GM21619 (cell line): ENCODE results near the gene CDH22.

Source experiments
- ATAC-seq: cut with Tn5 transposase; IDR thresholded peaks from one replicate; pipeline ENCODE4 v1.9.1; 2021; ENCODE audit not compliant: unreplicated experiment

Gene CDH22

GRCh38 chr20:46217583-46217982 lies 90.7 kb downstream of the CDH22 start:
- no peak for ATAC-seq

- no peak for ATAC-seq
These were observed 91.4 kb downstream of the CDH22 start for GRCh38 chr20:46216770-46217464.

DNA sequence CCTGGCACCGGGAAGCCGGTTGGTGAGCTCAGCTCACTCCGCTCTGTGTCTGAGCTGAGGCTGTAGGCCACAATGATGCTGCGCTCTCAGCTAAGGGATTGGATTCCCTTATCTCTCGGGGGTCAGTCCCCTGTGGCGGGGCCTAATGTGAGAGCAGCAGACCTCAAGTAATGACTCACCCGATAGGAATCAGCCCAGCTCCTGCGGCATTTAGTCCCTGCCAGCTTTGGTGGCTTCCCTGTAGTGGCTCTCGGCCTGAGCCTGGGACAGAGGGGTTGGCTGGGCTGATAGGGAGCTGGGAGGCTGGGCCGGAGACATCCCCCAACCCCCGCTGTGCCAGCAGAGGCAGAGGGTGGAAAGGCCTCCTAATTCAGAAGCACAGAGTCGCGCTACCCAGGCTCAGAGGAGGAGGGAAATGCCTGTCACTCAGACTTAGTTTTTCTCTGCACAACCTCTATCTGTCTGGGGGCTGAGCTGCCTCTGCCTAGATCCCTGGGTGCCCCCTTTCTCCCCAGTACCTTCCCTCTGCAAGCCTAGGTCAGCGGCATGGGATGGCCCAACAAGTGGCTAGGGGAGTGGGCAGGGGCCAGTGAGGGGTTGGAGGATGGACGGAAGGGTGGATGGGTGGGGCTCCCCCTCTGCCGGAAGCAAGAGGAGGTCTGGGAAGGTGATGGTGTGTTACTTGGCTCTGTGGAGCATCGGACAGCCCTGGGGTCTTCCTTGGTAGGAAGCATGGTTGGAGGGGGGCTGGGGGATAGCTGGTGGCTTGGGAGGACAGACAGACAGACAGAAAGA lies 92.2 kb downstream of the CDH22 start:
- no peak for ATAC-seq

- ATAC-seq: no peak
These were observed 93.3 kb downstream of the CDH22 start for GRCh38 chr20:46214824-46215488.

DNA sequence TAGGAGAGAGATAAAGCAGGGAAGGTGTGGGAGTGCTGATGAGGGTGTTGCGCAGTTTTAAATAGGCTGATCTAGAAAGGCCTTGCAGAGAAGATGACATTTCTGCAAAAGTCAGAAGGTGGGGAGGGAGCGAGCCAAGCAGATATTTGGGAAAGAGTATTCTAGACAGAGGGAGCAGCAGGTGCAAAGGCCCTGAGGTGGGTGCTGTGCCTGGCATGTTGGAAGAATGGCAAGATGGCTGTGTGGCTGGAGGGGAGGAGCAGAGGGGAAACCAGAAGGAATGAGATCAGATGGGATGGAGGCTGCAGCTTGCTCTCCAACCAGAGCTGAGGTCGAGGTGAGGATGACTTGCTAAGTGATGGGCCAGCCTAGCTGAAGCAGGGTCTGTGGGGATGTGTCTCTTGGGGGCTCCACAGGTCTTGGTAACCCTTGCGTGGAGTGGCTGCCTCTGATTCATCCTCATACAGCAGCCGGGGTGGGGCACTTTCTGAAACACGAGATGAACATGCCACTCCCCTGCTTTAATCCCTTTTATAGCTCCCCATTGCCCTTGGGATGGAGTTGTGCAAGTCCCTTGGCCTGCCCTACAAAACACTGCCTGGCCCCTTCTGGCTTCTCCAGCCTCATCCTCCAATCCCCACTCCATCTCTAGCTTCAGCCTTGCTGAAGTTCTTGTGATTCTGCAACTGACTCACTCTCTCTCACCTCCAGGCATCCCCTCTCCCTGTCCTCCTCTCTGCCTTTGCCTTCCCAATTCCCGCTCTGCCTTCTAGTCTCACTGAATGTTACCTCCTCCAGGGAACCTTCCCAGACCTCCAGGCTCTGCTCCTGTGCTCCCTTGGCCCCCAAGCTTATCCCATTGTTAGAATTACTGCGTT lies 94.1 kb downstream of the CDH22 start:
- ATAC-seq: no peak

DNA sequence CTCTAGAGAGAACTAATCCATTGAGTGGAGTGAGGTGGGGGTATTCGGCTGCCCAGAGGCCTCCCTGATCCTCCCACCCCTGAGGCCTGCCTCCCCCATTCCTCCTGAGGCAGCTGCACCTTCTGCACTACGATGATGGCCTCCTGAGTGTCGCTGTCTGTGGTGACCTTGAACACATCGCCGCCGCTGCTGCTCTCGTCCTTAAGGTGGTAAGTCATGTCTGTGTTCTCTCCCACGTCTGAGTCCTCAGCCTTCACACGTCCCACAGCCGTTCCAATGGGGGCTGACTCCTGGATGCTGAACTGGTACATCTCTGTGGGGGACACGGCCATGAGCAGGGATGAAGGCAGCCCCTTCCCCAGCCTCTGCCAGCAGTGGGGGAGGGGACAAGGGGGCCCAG lies 95.4 kb downstream of the CDH22 start:
- ATAC-seq: no peak

- no peak for ATAC-seq
These were observed 96.0 kb downstream of the CDH22 start for GRCh38 chr20:46212252-46212651.

GRCh38 chr20:46211331-46211722 lies 97.0 kb downstream of the CDH22 start:
- no peak for ATAC-seq

- ATAC-seq: no peak
These were observed 97.5 kb downstream of the CDH22 start for GRCh38 chr20:46210672-46211330.

DNA sequence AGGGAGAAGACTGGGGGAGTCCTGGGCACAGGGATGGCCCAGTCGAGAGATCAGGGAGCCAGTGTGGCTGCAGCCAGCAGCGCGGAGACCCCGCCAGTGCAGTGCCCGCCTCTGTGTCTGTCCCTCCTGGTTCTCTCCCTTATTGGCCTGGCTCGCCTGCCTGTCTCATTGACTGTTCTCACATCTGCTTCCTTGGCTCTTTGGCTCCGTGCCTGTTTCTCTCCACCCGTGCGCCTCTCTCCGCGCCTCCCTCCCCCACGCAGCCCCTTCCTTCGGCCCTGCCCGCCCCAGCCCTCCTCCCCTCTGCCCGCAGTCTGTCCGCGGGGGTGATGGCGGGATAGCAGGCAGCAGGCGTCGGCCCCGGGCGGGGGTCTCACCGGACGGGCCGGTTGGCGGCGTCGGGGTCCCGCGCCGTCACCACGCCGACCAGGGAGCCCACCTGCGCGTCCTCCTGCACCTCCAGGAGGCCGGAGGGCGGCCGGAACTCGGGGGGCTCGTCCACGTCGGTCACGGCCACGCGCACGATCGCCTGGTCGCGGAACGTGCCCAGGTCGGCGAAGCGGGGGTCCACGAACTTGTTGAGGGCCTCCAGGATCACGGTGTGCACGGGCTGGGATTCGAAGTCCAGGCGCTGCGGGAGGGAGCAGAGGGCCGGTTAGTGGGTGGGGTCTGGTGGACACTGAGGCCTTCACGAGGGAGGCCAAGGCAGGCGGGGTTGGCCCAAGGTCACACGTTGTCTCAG lies 98.2 kb downstream of the CDH22 start:
- ATAC-seq: no peak

DNA sequence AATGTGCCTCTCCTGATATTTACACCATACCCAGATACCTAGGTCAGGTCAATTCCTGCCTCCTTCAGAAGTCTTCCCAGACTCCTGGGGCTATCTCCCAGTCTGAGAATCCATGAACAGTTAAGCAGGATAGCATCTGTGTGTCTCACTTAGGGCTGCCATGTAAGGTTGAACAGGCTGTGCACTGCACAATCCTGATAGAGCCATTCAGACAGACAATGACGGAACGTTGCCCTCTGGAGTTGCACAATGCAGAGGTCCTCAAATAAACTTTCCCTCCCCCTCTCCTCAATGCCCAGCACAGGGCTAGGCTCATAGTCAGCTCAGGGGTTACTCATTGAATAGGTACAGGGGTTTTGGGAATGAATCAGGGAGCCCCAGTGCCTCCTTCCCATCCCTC lies 100.5 kb downstream of the CDH22 start:
- no peak for ATAC-seq

- no peak for ATAC-seq
These were observed 101.2 kb downstream of the CDH22 start for GRCh38 chr20:46206992-46207549.

DNA sequence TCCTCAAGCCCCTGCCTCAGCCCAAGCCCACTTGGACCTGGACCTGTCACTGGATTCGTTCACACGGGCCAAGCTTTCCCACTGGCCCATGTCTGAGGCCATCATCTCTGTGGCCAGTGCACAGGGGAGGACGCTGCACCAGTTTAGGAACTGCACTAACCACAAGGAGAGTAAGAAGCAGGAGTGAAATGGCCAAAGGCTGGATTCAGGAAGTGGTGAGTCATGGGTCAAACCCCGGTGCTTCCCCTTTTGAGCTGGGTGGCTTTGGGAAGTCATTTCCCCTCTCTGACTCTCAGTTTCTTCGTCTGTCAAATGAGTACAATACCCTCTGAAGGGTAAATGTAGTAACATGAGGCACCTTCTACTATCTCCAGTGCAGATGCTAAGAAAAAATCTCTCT lies 102.3 kb downstream of the CDH22 start:
- ATAC-seq: no peak

DNA sequence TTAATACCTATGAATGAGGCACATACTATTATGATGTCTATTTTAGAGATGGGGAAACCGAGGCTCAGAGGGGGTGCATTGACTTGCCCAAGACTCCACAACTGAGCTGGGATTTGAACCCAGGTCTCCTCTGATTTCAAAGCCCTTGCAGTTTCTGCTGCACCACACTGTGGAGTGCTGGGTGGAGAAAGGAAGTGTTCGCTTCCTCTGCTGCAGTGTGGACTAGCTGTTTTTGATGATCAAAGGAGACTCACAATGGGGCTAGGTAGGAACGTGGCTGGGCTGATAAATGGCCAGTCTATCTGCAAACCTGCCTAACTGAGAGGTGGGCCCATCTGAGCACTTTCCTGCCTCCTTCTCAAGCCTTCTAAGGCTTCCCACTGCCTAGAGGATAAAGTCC lies 102.9 kb downstream of the CDH22 start:
- ATAC-seq: no peak

DNA sequence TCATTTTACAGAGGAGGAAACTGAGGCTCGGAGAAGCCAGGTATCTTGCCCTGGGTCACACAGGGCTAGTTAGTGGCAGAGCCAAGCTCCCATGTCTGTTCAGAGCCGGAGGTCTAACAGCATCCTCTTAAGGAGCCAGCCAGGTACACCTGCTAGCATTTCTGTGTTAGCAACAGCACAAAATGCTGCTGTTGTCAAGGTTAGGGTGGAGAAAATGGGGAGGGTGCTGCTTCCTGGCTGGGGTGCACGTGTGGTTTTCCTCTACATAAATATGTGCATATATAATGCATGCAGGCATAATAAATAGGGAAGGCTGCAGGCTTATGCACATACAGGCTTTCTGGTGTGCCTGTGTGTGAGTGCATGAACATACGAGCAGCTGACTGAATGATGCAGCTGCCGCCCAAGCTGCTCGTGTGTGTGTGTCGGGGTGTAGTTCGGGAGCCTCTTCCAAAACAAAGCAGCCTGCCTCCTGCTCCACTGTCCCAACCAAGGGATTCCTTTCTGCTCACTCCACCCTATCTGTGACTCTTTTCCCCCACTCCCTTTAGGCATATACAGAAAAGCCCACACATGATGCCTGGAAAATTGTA lies 103.6 kb downstream of the CDH22 start:
- ATAC-seq: no peak

GRCh38 chr20:46203510-46203837 lies 104.8 kb downstream of the CDH22 start:
- no peak for ATAC-seq

GRCh38 chr20:46202766-46203509 lies 105.4 kb downstream of the CDH22 start:
- no peak for ATAC-seq
